Measurements from ENCODE around the gene CX3CL1.
"Not testable (repeated sequence)": the region's sequence is repeated elsewhere in the genome, so short reads cannot be mapped to it uniquely, and the experiment has no call there.

The CX3CL1 gene

DNA sequence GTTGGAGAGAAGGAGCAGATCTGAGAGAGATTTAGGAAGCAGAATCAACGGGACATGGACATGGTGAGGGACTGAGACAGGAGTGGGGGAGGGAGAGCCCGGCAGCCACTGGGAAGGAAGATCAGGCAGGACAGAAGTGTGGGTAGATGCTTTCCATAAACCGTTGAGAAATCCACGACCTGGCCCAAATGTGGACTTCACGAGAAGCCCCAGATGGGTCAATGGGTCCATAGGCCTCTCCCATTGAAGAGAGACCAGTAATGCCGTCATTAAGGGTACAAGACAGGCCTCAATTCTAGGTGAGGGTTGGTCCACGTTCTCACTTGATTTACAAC is 14.2 kb upstream of the CX3CL1 start:
- no peak for DNase-seq

DNA sequence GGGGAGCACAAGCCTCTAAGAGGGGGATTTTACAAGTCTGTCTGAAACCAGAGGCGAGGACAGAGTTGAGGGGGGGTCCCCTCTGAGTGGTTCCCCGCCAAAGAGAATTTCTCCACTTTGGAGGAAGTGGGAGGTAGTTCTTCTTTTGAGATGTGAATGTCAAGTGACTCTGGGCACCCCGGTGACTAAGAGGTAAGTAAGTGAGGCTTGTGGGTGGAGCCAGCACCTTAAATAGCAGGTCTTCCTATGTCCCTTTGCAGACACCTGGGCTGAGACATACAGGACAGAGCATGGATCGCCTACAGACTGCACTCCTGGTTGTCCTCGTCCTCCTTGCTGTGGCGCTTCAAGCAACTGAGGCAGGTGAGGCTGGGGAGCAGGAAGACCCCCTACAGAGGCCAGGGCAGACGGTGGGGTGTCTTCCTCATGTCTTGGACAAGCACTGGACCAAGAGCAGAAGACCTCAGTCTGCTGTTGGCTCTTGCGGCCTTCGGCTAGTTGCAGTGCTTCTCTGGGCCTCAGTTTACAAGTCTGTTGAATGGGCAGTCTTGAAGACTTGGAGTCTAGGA is 13.7 kb upstream of the CX3CL1 start, which contains the start of gene CCL22:
Gene CCL22 (plus strand): TSS at position 257 of the 569 bp plus-strand sequence. CDS start 34 bp downstream, at position 291.
- DNase-seq: no peak

DNA sequence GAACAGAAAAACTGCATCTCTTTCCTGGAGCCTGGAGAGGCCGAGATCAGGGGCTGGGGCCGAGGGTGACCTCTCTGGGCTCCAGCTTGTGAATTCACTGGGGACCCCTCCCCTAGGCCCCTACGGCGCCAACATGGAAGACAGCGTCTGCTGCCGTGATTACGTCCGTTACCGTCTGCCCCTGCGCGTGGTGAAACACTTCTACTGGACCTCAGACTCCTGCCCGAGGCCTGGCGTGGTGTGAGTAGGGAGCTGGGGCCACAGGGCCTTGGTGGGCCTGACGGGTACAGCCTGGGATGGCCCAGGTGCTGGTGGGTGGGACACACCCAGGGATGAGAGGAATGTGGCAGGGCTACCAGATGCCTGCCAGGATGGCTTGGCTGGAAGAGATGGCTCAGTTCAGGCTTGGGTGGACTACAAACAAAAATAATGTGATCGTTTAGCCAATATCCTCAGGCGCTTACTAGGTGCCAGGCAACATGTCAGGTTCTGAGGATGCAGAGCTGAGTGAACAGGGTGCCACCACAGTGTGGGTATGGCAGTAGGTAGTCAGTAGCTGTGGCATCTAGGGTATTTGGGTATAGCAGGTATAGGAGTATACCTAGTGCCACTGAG is 11.9 kb upstream of the CX3CL1 start:
- DNase-seq: no peak

DNA sequence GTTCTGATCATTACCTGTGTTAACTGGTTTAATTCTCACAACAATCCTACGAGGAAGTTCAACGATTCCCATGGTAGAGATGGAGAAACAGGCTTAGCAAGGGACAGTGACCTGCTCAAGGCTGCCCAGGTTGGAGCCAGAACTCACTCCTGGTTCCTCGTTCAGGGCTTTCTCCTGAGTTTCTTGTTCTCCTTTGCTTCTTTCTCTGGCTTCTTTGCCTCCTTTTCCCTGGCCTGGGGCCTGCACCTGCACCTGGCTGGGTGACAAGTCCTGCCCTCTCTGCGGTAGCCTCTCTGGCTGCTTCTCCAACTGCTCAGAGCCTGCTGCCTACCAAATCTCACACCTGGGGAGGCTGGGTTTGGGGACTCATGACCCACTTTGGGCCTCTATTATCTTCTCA is 10.9 kb upstream of the CX3CL1 start:
- no peak for DNase-seq

DNA sequence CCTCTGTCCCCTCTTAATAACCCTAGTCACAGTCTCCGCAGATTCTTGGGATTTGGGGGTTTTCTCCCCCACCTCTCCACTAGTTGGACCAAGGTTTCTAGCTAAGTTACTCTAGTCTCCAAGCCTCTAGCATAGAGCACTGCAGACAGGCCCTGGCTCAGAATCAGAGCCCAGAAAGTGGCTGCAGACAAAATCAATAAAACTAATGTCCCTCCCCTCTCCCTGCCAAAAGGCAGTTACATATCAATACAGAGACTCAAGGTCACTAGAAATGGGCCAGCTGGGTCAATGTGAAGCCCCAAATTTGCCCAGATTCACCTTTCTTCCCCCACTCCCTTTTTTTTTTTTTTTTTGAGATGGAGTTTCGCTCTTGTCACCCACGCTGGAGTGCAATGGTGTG is 8.1 kb upstream of the CX3CL1 start:
- no peak for DNase-seq

DNA sequence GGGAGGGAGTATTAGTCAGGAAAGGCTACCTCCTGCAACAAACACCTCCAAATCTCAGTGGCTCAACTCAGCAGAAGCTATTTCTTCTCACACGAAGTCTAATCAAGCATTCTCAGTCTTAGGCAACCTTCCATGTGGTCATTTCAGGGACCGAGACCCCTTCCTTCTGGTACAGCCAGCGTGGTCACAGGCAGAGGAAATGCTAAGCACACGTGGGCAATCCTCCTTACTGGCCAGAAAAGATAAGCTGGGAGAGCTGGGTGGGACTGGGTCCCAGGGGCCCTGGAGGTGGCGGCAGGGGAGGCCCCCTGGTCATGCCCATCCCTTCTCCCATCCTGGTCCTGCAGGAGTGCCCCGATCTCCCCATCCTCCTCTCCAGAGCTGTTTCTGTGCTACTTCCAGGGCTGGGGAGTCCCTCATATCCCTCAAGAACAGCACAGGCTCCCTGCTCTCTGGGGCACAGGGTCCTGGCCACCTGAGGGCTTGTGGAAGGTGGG is 5.7 kb upstream of the CX3CL1 start:
- DNase-seq: no peak

DNA sequence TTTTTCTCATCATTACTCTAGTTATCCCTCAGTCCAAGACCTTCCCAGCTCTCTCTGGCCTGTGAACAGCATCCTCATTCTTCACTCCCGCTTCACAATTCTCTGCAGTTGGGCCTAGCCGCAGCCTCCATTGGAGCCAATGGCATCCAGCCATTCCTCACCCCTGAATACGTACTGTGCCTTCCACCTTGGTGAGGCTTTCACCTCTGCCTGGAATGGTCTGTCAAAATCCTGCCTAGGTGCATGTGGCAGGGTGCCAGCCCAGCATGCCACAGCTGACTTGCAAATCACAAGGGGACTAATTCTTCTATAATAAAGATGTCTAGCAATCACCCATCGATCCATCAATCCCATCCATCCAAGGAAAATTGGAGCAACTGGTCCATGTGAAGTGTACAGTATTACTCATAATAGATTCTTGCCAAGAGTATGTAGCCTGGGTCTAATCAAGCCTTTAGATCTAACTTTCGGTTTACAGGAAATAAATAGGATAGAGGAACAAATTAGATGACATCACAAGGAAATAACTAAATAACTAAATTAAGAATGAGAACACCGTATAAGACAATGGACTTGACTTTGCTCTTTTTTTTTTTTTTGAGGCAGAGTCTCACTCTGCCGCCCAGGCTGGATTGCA is 5.1 kb upstream of the CX3CL1 start:
- DNase-seq: no peak

DNA sequence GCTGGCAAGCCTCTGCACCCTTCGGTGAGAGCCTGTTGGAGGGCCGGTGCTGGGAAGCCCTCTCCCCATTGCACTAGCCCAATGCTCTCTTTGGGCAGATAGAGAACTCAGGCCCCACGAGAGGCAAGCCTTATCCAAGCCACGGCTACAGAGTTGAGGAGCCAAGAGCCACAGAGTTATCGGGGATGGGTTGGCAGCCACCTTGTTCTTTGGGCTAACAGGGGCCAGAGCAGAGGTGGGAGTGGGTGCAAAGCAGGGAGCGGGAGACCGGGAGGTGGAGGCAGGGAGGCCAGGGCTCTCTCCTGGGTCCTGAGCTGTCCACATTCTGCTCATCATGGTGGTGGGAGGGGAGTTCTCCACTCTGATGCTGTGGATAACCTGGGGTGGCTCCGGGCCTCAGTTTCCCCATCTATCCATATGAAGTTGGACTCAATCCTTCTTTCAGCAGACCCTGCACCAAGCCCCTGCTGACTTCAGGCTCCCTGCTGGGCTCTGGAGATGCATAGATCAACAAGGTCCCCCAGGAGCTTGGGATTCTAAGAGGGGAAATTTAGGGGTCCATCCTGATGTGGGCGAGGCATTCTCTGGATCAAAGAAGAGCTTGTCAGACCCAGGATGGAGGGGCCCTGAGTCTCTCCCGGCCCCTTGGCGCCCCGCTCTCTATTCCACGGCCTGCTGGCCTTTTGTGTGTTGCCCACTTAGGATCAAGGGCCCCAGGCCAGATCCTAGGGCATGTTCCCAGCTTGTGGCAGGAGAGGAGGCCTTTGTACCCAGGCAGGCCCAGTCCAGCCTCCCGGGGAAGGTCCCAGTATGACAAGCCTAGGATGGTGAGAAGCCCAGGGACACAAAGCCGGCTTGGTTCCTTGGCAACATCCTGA is 557 bp upstream of the CX3CL1 start:
- DNase-seq: no peak

DNA sequence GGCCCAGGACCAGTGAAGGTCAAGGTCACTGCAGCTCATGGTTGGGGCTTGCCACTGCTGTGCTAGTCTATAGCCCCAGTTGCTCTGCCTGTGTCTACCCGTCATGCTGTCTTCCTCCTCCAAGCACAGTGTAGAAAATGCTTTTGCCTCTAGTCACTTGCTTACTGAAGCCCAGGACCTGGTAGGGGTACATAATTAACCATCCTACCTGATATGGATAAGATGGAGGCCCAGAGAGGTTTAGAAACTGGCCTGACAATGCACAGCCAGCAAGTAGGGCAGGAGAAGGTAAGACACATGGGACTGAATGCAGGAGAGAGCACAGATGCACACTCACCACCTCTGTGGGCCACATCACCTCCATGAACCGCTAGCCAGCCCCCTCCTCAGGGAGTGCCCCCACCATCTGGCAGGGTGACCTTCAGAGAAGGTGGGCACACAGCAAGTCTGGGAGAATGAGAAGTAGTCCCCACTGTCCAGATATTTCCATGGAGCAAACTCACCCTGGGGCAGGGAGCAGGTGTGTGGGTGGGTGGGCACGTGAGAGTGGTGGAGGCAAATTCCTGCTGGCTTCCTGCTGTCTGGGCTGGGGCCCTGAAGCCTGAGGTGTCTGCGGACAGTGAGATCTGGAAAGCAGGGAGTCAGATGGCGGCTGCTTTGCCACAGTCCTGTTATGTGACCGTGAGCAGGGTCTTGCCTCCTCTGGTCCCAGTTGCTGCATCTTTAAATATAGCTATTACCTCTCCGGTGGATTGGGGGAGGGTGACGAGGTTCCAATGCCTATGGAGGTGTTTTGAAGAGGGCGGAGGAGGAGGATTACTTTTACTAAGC is 1.0 kb downstream of the CX3CL1 start:
- DNase-seq: no peak

DNA sequence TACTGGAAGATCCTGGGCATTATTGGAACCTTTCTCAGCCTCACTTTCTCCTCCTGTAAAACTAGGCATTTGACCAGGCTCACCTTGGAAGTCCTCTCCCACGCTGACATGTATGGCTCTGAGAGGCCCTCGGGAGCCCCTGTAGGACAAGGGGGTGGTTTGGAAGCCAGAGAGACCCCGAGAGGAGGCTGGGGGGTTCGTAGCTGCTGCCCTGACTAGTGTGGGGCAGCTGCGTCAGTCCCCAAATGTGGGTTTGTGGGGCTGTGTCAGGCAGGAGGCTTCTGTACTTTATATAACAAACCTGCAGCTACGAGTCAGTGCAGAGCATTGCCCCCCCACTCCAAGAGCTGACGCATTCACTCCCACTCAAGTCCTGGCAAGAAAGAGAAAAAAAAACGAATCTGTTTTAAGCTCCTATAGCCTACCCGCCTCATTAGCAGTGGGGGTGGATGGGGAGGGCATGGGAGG is 1.8 kb downstream of the CX3CL1 start:
- DNase-seq: no peak

DNA sequence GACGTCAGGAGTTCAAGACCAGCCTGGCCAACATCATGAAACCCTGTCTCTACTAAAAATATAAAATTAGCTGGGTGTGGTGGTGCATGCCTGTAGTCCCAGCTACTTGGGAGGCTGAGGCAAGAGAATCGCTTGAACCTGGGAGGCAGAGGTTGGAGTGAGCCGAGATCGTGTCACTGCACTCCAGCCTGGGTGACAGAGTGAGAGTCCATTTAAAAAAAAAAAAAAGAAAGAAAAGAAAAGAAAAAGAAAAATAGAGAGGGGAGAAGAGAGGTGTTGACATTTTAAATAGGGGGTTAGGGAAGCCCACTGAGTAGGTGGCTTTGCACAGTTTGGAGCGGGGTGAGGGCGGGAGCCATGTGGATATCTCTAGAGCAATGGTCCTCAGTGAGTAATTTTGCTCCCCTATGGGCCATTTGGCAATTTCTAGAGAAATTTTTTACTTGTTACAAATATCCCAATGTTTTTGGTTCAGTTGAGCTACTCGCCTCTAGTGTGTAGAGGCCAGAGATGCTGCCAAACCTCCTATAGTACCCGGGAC is 2.7 kb downstream of the CX3CL1 start:
- not testable (repeated sequence) for DNase-seq

DNA sequence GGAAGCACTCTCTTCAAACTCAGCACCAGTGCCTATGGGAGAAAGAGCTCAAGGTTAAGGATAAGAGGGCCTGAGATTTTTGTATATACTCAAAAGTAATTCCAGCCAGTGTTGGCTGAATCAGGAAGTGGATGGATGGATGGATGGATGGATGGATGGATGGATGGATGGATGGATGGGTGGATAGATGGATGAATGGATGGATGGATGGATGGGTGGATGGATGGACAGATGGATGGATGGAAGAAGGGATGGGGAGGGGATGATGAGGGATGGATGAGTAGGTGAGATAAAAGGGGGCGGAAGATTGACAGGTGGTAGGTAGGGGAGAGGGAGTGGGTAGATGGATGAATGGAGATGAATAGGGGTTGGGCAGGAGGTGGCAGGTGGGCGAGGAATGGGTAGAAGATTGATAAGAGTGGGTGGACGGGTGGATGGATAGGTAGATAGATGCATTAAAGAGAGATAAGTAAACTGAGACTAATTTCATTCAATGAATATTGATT is 4.1 kb downstream of the CX3CL1 start:
- no peak for DNase-seq

DNA sequence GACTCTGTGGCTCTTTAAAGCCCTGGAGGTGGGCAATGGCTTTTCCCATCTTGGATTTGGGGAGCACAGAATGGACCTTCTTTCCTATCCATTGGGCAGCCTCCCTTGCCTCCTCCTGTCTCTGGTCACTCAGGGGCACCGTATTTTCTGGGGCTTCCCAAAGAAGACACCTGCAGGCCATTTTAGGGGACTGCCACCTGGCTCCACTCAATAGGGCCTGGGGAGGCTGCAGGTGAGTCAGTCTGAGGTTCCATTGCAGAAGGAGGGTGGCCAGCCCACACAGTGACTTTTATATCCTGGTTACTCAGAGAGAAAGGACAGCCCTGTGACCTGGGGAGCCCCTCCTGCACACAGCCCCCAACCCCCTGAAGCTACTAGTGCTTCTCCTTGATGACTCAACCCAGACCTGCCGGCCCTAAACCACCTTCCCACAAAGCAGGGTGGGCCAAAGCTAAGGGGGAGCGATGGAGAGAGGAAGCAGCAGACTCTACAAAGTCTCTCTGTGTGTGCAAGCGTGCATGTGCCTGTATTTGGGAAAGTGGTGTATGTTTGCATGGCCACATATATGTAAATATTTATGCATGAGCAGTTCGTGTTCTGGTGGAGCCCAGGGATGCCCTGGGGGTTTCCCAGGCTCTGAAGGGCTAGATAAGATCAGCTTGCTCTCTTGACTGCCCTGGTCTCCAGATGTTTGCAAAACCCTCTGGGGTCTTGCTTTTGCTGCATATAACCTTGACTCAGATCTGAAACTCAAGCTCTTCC is 5.0 kb downstream of the CX3CL1 start:
- no peak for DNase-seq

DNA sequence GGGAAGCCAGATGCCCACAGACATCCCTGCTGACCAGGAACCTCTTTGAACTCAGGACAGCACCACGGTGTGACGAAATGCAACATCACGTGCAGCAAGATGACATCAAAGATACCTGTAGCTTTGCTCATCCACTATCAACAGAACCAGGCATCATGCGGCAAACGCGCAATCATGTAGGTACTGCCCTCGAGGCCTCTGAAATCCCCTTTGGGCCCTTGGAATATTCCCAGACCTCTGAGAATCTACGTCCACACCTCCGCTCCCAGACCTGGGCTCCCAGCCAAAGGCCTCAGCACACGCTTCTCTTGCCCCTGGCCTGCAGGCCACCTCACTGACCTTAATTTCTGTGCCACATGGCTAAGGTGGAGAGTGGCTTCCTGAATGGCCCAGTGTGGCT is 7.3 kb downstream of the CX3CL1 start:
- DNase-seq: no peak

DNA sequence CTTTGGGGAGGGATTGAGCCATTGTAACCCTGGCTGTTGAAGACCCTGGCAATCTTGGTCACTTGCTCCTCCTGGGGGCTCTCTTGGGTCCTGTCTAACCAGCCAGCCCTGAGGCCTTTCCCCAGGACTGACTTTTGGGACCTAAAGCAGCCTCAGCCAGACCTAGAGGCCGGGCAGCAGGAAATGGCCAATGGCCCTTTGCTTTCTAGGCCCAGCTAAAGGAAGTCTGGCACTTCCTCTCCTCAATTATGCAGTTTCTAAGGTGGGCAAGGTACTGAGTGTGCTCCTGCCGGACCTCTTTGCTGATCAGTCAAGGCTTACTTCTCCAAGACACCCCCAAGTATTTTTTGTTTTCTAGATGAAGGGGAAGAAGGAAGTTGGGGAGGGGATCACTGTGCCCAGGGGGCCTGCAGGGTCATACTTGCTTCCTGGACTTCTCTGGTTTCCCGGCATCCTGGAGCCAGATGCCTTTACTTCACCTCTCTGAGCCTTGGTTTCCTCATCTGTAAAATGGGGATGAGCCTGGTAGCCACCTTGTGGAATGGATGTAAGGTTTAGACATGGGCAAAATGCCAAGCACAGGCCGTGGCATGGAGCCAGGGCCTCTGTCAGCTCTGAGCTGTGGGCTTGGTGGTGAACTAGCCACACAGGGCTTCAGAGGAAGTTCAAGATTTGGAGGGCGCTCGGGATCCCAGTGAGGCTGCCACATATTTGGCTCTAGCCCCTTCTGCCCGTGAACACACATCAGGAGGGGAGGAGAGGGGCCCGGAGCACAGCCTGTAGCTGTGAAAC is 8.6 kb downstream of the CX3CL1 start:
- DNase-seq: peak; percentile 41

DNA sequence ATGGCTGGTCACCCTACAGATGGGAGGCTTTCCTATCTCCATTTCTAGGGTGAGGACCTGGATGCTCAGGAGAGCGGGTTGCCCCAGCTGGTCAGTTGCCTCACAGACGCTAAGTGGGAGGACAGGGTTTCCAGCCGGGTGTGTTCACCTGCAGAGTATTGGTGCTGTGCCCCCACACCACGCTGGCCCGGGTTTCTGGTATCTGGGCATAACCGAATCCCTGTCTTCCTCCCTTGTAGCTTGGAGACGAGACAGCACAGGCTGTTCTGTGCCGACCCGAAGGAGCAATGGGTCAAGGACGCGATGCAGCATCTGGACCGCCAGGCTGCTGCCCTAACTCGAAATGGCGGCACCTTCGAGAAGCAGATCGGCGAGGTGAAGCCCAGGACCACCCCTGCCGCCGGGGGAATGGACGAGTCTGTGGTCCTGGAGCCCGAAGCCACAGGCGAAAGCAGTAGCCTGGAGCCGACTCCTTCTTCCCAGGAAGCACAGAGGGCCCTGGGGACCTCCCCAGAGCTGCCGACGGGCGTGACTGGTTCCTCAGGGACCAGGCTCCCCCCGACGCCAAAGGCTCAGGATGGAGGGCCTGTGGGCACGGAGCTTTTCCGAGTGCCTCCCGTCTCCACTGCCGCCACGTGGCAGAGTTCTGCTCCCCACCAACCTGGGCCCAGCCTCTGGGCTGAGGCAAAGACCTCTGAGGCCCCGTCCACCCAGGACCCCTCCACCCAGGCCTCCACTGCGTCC is 9.7 kb downstream of the CX3CL1 start:
- DNase-seq: no peak

DNA sequence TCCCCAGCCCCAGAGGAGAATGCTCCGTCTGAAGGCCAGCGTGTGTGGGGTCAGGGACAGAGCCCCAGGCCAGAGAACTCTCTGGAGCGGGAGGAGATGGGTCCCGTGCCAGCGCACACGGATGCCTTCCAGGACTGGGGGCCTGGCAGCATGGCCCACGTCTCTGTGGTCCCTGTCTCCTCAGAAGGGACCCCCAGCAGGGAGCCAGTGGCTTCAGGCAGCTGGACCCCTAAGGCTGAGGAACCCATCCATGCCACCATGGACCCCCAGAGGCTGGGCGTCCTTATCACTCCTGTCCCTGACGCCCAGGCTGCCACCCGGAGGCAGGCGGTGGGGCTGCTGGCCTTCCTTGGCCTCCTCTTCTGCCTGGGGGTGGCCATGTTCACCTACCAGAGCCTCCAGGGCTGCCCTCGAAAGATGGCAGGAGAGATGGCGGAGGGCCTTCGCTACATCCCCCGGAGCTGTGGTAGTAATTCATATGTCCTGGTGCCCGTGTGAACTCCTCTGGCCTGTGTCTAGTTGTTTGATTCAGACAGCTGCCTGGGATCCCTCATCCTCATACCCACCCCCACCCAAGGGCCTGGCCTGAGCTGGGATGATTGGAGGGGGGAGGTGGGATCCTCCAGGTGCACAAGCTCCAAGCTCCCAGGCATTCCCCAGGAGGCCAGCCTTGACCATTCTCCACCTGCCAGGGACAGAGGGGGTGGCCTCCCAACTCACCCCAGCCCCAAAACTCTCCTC is 10.4 kb downstream of the CX3CL1 start:
- DNase-seq: no peak
